CD14-positive monocyte (primary cell): Measurements from ENCODE around the gene GABBR2. TPM values are rescaled to one million over a fixed set of nuclear protein-coding genes. Genes with fewer than 3 reads are reported as not detected.

ENCODE experiments used
- DNase-seq, 3 donors: peaks; one replicate each; pipeline ENCODE4 v3.0.0-alpha.2; 2011 to 2022
- H2AFZ ChIP-seq: 2 replicates; pipeline ENCODE4 v1.6.0; 2012; ENCODE audit warnings: mild to moderate bottlenecking, low read depth, low read length, inconsistent platforms; ENCODE audit not compliant: insufficient read depth, poor library complexity, severe bottlenecking
- H3K27ac ChIP-seq, 2 donors: 1 replicate in 1 of 2; 2 replicates in 1 of 2; pipeline ENCODE4 v1.5.1; 2012 to 2013; ENCODE audit warnings: low read length in 2 of 2, control low read depth in 1 of 2, inconsistent platforms in 1 of 2, low read depth in 1 of 2, mild to moderate bottlenecking in 1 of 2
- H3K27me3 ChIP-seq, 2 donors: one replicate each; pipeline versions ENCODE4 v1.6.0 to v1.6.1; 2011 to 2013; ENCODE audit warnings: low read length in 2 of 2; ENCODE audit not compliant: control insufficient read depth in 2 of 2, insufficient read depth in 2 of 2
- H3K36me3 ChIP-seq, 2 donors: replicated peaks in 1 of 2; 1 replicate in 1 of 2; 2 replicates in 1 of 2; pipeline versions ENCODE4 v1.5.1 to v1.6.1; 2012 to 2013; ENCODE audit warnings: low read length in 2 of 2, control low read depth in 1 of 2, inconsistent platforms in 1 of 2, mild to moderate bottlenecking in 1 of 2; ENCODE audit not compliant: insufficient read depth in 2 of 2, control insufficient read depth in 1 of 2
- H3K4me1 ChIP-seq, 2 donors: 1 replicate in 1 of 2; 2 replicates in 1 of 2; pipeline versions ENCODE4 v1.5.1 to v1.6.1; 2012 to 2013; ENCODE audit warnings: low read length in 2 of 2, control low read depth in 1 of 2, inconsistent platforms in 1 of 2, mild to moderate bottlenecking in 1 of 2, moderate library complexity in 1 of 2; ENCODE audit not compliant: insufficient read depth in 2 of 2, control insufficient read depth in 1 of 2
- H3K4me2 ChIP-seq: replicated peaks from 2 replicates; pipeline ENCODE3; 2012; ENCODE audit warnings: low read length, moderate library complexity, mild to moderate bottlenecking; ENCODE audit not compliant: poor library complexity, severe bottlenecking; ENCODE audit errors: extremely low read depth
- H3K4me3 ChIP-seq, 3 experiments: fragments of 200-600 bp in 1 of 3; sonication (generic) in 1 of 3; replicated peaks in 1 of 3; 1 replicate in 2 of 3; 2 replicates in 1 of 3; pipeline ENCODE4 v1.5.1; 2011 to 2013; ENCODE audit warnings: low read length in 3 of 3, mild to moderate bottlenecking in 3 of 3, control low read depth in 2 of 3, low read depth in 2 of 3, inconsistent platforms in 1 of 3, moderate library complexity in 1 of 3
- H3K79me2 ChIP-seq: 2 replicates; pipeline ENCODE4 v1.6.0; 2012; ENCODE audit warnings: mild to moderate bottlenecking, control low read depth, inconsistent platforms, low read length, moderate library complexity; ENCODE audit not compliant: insufficient read depth
- H3K9ac ChIP-seq: 2 replicates; pipeline ENCODE4 v1.6.0; 2017; ENCODE audit warnings: low read length, mild to moderate bottlenecking; ENCODE audit not compliant: insufficient read depth, poor library complexity, severe bottlenecking
- H3K9me3 ChIP-seq, 2 donors: replicated peaks in 1 of 2; 1 replicate in 1 of 2; 2 replicates in 1 of 2; pipeline versions ENCODE4 v1.5.1 to v1.6.1; 2012 to 2013; ENCODE audit warnings: low read length in 2 of 2, control low read depth in 1 of 2; ENCODE audit not compliant: control insufficient read depth in 1 of 2, insufficient read depth in 1 of 2
- H4K20me1 ChIP-seq: 2 replicates; pipeline ENCODE4 v1.6.0; 2012; ENCODE audit warnings: mild to moderate bottlenecking, low read length, control low read depth, moderate library complexity; ENCODE audit not compliant: insufficient read depth
- H3K27ac Mint-ChIP-seq, 7 donors: one replicate each; pipeline ENCODE4 v1.8.0; 2020; ENCODE audit warnings: mild to moderate bottlenecking in 7 of 7, mixed read lengths in 7 of 7, moderate library complexity in 6 of 7, inconsistent platforms in 2 of 7
- H3K27me3 Mint-ChIP-seq, 3 donors: one replicate each; pipeline ENCODE4 v1.8.0; 2021 to 2022; ENCODE audit warnings: low read depth in 3 of 3, mild to moderate bottlenecking in 3 of 3, mixed read lengths in 3 of 3, moderate library complexity in 3 of 3, inconsistent platforms in 1 of 3
- H3K36me3 Mint-ChIP-seq, 2 donors: one replicate each; pipeline ENCODE4 v1.8.0; 2020; ENCODE audit warnings: mixed read lengths in 2 of 2, inconsistent platforms in 1 of 2, mild to moderate bottlenecking in 1 of 2
- H3K4me1 Mint-ChIP-seq: one replicate; pipeline ENCODE4 v1.8.0; 2020; ENCODE audit warnings: mild to moderate bottlenecking, mixed read lengths
- H3K4me3 Mint-ChIP-seq, 2 donors: one replicate each; pipeline ENCODE4 v1.8.0; 2020; ENCODE audit warnings: mild to moderate bottlenecking in 2 of 2, mixed read lengths in 2 of 2, moderate library complexity in 1 of 2
- H3K9me3 Mint-ChIP-seq, 7 donors: one replicate each; pipeline ENCODE4 v1.8.0; 2020 to 2022; ENCODE audit warnings: mixed read lengths in 7 of 7, mild to moderate bottlenecking in 6 of 7, moderate library complexity in 6 of 7, inconsistent platforms in 2 of 7
- WGBS: methylation state at CpG from one replicate; pipeline ENCODE4 v1.1.5; 2013; ENCODE audit warnings: missing lambda C conversion rate; ENCODE audit not compliant: insufficient coverage; 5-methylcytosine and 5-hydroxymethylcytosine counted together
- intact Hi-C, 2 donors: fragments of 100-400 bp; cut with micrococcal nuclease; formaldehyde crosslinking; loops; one replicate each; pipeline versions ENCODE4 v1.15.0 to v1.15.1; 2023
- polyA plus RNA-seq, 3 donors: library from polyadenylated mRNA; depleted of rRNA in 1 of 3; unstranded in 2 of 3; stranded (reverse) in 1 of 3; fragments of 300-500 nt in 2 of 3; fragments of >200 nt in 1 of 3; fragmentation: Illumina TruSeq in 2 of 3; gene quantifications; 1 replicate in 2 of 3; 2 replicates in 1 of 3; pipeline ENCODE4 v1.2.3, GENCODE V29; 2012 to 2021
- TF ChIP-seq, protein P1 (sequence below): fragments of 200-600 bp; IDR thresholded peaks from one replicate; pipeline ENCODE4 v1.8.0; 2022; ENCODE audit warnings: antibody characterized with exemption, mild to moderate bottlenecking

Gene GABBR2
- polyA plus RNA-seq, 3 donors, result not detected

DNA sequence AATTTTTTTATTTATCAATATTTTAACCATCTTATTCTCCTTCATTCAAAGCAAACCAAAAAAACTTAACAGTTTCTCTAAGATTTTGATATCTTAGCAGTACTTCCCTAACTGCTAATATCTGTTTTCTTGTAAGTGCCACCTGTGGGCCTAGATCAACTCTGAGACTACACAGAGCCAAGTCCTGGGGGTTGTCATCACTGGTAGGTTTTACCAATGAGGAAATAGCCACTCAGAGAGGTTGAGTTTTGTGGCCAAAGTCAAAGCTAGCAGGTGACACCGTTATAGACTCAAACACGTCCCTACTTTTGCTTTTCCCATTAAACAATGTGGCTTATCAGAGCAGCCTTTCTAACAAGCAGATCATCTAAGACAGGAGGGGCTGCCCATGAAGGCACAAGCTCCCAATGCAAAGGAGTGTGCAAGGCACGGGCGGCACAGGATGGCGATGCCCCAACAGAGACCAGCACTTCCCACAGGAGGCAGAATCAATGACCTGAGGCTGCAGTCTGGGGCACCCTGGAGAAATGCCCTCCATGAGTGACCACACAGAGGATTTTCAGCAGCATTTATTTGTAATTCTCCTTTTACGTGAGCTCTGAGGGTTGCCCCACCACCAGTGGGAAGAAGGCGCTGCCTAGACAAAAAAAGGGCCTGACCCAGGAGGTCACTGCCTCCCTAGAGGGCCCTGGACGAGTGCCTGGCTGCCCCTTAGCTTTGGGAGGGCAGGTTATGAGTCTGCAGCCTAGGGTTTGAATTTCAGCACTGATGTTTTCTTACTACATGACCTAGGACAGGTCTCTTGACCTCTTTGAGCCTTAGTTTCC lies 460.7 kb downstream of the GABBR2 start:
- Histone ChIP-seq H3K4me2 (peak overlapping the region; percentile 93), H3K9ac (peak overlapping the region; percentile 66), H2AFZ (peak overlapping the region; percentile 34), H4K20me1 (peaks cover 6% of the 10 kb centered on the region), H3K9me3 (no peaks in the 10 kb centered on the region), H3K4me3 (peak overlapping the region; percentile 3 to 98 (median 6)), H3K27me3 (no peaks in the 10 kb centered on the region), H3K36me3 (peaks cover 17 to 51% of the 10 kb centered on the region in 2 donors), H3K79me2 (peaks cover 93% of the 10 kb centered on the region), H3K27ac (peak overlapping the region; percentile 93 to 100), H3K4me1 (peaks cover 76 to 81% of the 10 kb centered on the region in 2 donors)
- DNase-seq, result peak; percentile 51 to 58 (median 53)
- Mint-ChIP-seq H3K4me3 (peak overlapping the region in 1 of 2 donors; percentile 84), H3K9me3 (no peaks in the 10 kb centered on the region), H3K27me3 (peaks cover 0 to 4% (median 0%) of the 10 kb centered on the region in 3 donors), H3K4me1 (peaks cover 76% of the 10 kb centered on the region), H3K27ac (peak overlapping the region; percentile 96 to 98 (median 97)), H3K36me3 (peaks cover 51 to 80% of the 10 kb centered on the region in 2 donors)
- WGBS, result 34% methylated on average over 7 of the region's 8 CpGs
- intact Hi-C loops, result no loop called here
- TF ChIP-seq, protein P1, sequence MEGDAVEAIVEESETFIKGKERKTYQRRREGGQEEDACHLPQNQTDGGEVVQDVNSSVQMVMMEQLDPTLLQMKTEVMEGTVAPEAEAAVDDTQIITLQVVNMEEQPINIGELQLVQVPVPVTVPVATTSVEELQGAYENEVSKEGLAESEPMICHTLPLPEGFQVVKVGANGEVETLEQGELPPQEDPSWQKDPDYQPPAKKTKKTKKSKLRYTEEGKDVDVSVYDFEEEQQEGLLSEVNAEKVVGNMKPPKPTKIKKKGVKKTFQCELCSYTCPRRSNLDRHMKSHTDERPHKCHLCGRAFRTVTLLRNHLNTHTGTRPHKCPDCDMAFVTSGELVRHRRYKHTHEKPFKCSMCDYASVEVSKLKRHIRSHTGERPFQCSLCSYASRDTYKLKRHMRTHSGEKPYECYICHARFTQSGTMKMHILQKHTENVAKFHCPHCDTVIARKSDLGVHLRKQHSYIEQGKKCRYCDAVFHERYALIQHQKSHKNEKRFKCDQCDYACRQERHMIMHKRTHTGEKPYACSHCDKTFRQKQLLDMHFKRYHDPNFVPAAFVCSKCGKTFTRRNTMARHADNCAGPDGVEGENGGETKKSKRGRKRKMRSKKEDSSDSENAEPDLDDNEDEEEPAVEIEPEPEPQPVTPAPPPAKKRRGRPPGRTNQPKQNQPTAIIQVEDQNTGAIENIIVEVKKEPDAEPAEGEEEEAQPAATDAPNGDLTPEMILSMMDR, result no peak

DNA sequence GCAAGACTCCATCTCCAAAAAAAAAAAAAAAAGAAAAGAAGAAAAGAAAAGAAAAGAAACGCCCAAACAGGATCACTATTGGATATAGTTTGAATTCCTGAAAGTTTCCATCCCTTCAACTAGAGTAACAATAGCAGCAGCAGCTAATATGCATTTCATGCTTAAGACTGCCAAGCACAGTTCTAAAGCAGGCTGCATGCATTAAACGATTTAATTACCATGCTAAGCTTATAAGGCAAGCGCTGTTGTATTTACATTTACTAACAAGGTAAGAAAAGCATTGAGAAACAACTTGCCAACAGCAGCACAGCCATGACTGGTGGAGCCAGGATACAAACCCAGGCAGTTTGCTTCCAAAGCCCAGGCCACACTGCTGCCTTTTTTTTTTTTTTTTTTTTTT lies 466.3 kb downstream of the GABBR2 start:
- DNase-seq, result no peak
- intact Hi-C loops, result no loop called here

More for the DNA sequence above, 466.3 kb downstream of the GABBR2 start:
- Histone ChIP-seq H3K27ac (peak overlapping the region; percentile 68 to 80), H3K4me3 (no peak overlapping the region), H3K27me3 (no peaks in the 10 kb centered on the region), H2AFZ (no peak overlapping the region), H3K9me3 (no peaks in the 10 kb centered on the region), H3K36me3 (peaks cover 31 to 64% of the 10 kb centered on the region in 2 donors), H4K20me1 (peaks cover 6% of the 10 kb centered on the region), H3K4me1 (peaks cover 52 to 61% of the 10 kb centered on the region in 2 donors), H3K9ac (no peak overlapping the region), H3K4me2 (no peak overlapping the region), H3K79me2 (peaks cover 99% of the 10 kb centered on the region)
- H3K27me3 Mint-ChIP-seq, result peaks cover 0 to 2% (median 0%) of the 10 kb centered on the region in 3 donors
- 100% methylated on average over 1 of the region's 3 CpGs for WGBS
- peaks cover 48 to 74% of the 10 kb centered on the region in 2 donors for H3K36me3 Mint-ChIP-seq
- peak overlapping the region; percentile 81 to 98 (median 90) for H3K27ac Mint-ChIP-seq
- no peak overlapping the region for H3K4me3 Mint-ChIP-seq
- no peaks in the 10 kb centered on the region for H3K9me3 Mint-ChIP-seq
- TF ChIP-seq, protein P1, result no peak
- peaks cover 56% of the 10 kb centered on the region for H3K4me1 Mint-ChIP-seq
